H1 (cell line): ENCODE measurements around the gene GADL1. TPM values are rescaled to one million over a fixed set of nuclear protein-coding genes. Genes with fewer than 3 reads are reported as not detected.

Experiments used
- CTCF ChIA-PET: fragments of 300-600 bp; sonication (Branson Sonifier 250); formaldehyde crosslinking; loops from one replicate; lab custom pipeline; 2021; ENCODE audit not compliant: partially characterized antibody; lab: Charles Lee
- POLR2A ChIA-PET: fragments of 300-600 bp; sonication (Branson Sonifier 250); formaldehyde crosslinking; loops from one replicate; lab custom pipeline; 2021; ENCODE audit warnings: inconsistent platforms; ENCODE audit not compliant: partially characterized antibody; lab: Charles Lee
- DNase-seq, 2 experiments: peaks; one replicate each; pipeline versions ENCODE4 v3.0.0 to v3.0.0-alpha.2; 2010 to 2022; ENCODE audit warnings: low spot score in 2 of 2, low read depth in 1 of 2, mixed read lengths in 1 of 2
- FAIRE-seq: peaks from 2 replicates; lab custom pipeline; 2011; peaks lifted over from hg19 to GRCh38; lab: Jason Lieb, UNC
- H2AFZ ChIP-seq: 2 replicates; pipeline ENCODE4 v1.8.1; 2012; ENCODE audit warnings: low read length, inconsistent platforms
- H2AK5ac ChIP-seq: 2 replicates; pipeline ENCODE4 v1.6.1; 2013; ENCODE audit warnings: low read depth, low read length
- H2BK120ac ChIP-seq: replicated peaks from 2 replicates; pipeline ENCODE3; 2013; ENCODE audit warnings: low read depth, low read length, inconsistent platforms
- H2BK12ac ChIP-seq: 2 replicates; pipeline ENCODE4 v1.6.1; 2013; ENCODE audit warnings: low read depth, low read length
- H2BK15ac ChIP-seq: 2 replicates; pipeline ENCODE4 v1.6.1; 2013; ENCODE audit warnings: low read length
- H2BK20ac ChIP-seq: 2 replicates; pipeline ENCODE4 v1.6.1; 2013; ENCODE audit warnings: low read length
- H2BK5ac ChIP-seq: 2 replicates; pipeline ENCODE4 v1.6.1; 2013; ENCODE audit warnings: low read depth, low read length
- H3K14ac ChIP-seq: 2 replicates; pipeline ENCODE4 v1.6.1; 2013; ENCODE audit warnings: inconsistent platforms; ENCODE audit not compliant: insufficient read length
- H3K18ac ChIP-seq: 2 replicates; pipeline ENCODE4 v1.6.1; 2013; ENCODE audit warnings: low read length; ENCODE audit errors: extremely low read depth
- H3K23ac ChIP-seq: 2 replicates; pipeline ENCODE4 v1.6.1; 2013; ENCODE audit warnings: inconsistent platforms; ENCODE audit not compliant: insufficient read length
- H3K23me2 ChIP-seq: 2 replicates; pipeline ENCODE4 v1.6.1; 2013; ENCODE audit warnings: low read depth, low read length
- H3K27ac ChIP-seq: 2 replicates; pipeline ENCODE4 v1.6.1; 2011; ENCODE audit warnings: low read depth, low read length, inconsistent platforms
- H3K27me3 ChIP-seq, 4 experiments: replicated peaks in 1 of 4; 1 replicate in 1 of 4; 2 replicates in 3 of 4; pipeline versions ENCODE4 v1.6.1 to v1.8.1; 2011 to 2013; ENCODE audit warnings: low read length in 3 of 4, mild to moderate bottlenecking in 3 of 4, inconsistent platforms in 2 of 4, mixed read lengths in 2 of 4, moderate library complexity in 1 of 4; ENCODE audit not compliant: control insufficient read depth in 3 of 4, insufficient read depth in 3 of 4; ENCODE audit errors: extremely low read depth in 1 of 4
- H3K36me3 ChIP-seq, 4 experiments: 2 replicates each; pipeline versions ENCODE4 v1.6.1 to v1.8.1; 2011 to 2013; ENCODE audit warnings: mild to moderate bottlenecking in 4 of 4, low read length in 3 of 4, moderate library complexity in 2 of 4, control low read depth in 1 of 4, inconsistent platforms in 1 of 4; ENCODE audit not compliant: insufficient read depth in 4 of 4, control insufficient read depth in 2 of 4
- H3K4ac ChIP-seq: replicated peaks from 2 replicates; pipeline ENCODE3; 2013; ENCODE audit warnings: low read length, low read depth, mixed read lengths, inconsistent platforms; ENCODE audit not compliant: insufficient read length
- H3K4me1 ChIP-seq, 4 experiments: replicated peaks in 1 of 4; 1 replicate in 1 of 4; 2 replicates in 3 of 4; pipeline versions ENCODE4 v1.6.1 to v1.8.1; 2011 to 2013; ENCODE audit warnings: low read length in 3 of 4, inconsistent platforms in 2 of 4, mixed read lengths in 1 of 4; ENCODE audit not compliant: insufficient read depth in 4 of 4, control insufficient read depth in 3 of 4
- H3K4me2 ChIP-seq, 2 experiments: 2 replicates each; pipeline versions ENCODE4 v1.6.1 to v1.8.1; 2011 to 2013; ENCODE audit warnings: low read depth in 2 of 2, low read length in 2 of 2, control low read depth in 1 of 2, inconsistent platforms in 1 of 2, mild to moderate bottlenecking in 1 of 2; ENCODE audit not compliant: insufficient read depth in 1 of 2
- H3K4me3 ChIP-seq, 4 experiments: fragments of 200-600, 300-600 bp in 1 of 4; sonication (generic), shearing (Covaris generic), sonication (Bioruptor Twin) in 1 of 4; 2 replicates each; pipeline versions ENCODE4 v1.5.1 to v1.8.1; 2011 to 2016; ENCODE audit warnings: low read length in 4 of 4, low read depth in 3 of 4, control low read depth in 2 of 4, inconsistent platforms in 2 of 4, mild to moderate bottlenecking in 2 of 4, mixed read lengths in 1 of 4, moderate library complexity in 1 of 4; ENCODE audit not compliant: insufficient read depth in 2 of 4; ENCODE audit errors: extremely low read depth in 1 of 4
- H3K56ac ChIP-seq: replicated peaks from 2 replicates; pipeline ENCODE3; 2013; ENCODE audit warnings: low read depth, mild to moderate bottlenecking, mixed read lengths, low read length, inconsistent platforms; ENCODE audit not compliant: insufficient read length
- H3K79me1 ChIP-seq: 2 replicates; pipeline ENCODE4 v1.6.1; 2013; ENCODE audit warnings: low read depth, low read length, control low read depth
- H3K79me2 ChIP-seq, 2 experiments: 2 replicates each; pipeline versions ENCODE4 v1.6.1 to v1.8.1; 2012 to 2013; ENCODE audit warnings: low read length in 2 of 2, mild to moderate bottlenecking in 2 of 2, inconsistent platforms in 1 of 2; ENCODE audit not compliant: insufficient read depth in 2 of 2, control insufficient read depth in 1 of 2
- H3K9ac ChIP-seq, 4 experiments: replicated peaks in 1 of 4; 1 replicate in 1 of 4; 2 replicates in 3 of 4; pipeline versions ENCODE4 v1.6.1 to v1.8.1; 2011 to 2013; ENCODE audit warnings: low read depth in 3 of 4, low read length in 3 of 4, control low read depth in 2 of 4, mild to moderate bottlenecking in 2 of 4, moderate library complexity in 2 of 4, inconsistent platforms in 1 of 4; ENCODE audit errors: extremely low read depth in 1 of 4
- H3K9me3 ChIP-seq, 2 experiments: 2 replicates each; pipeline versions ENCODE4 v1.6.1 to v1.8.1; 2012 to 2013; ENCODE audit warnings: mild to moderate bottlenecking in 2 of 2, moderate library complexity in 2 of 2, control low read depth in 1 of 2, inconsistent platforms in 1 of 2, low read depth in 1 of 2, low read length in 1 of 2, mixed read lengths in 1 of 2; ENCODE audit not compliant: insufficient read depth in 2 of 2
- H4K20me1 ChIP-seq, 2 experiments: replicated peaks in 1 of 2; 2 replicates each; pipeline versions ENCODE3 to v1.8.1; 2011 to 2013; ENCODE audit warnings: inconsistent platforms in 2 of 2, low read length in 2 of 2, mild to moderate bottlenecking in 1 of 2; ENCODE audit not compliant: insufficient read depth in 2 of 2, control insufficient read depth in 1 of 2
- H4K5ac ChIP-seq: 2 replicates; pipeline ENCODE4 v1.6.1; 2013; ENCODE audit warnings: low read length, low read depth, mixed read lengths, inconsistent platforms; ENCODE audit not compliant: insufficient read length
- H4K8ac ChIP-seq: 2 replicates; pipeline ENCODE4 v1.8.0; 2013; ENCODE audit warnings: mild to moderate bottlenecking, moderate library complexity, low read length, inconsistent platforms; ENCODE audit not compliant: insufficient read depth; ENCODE audit errors: extremely low read depth
- H4K91ac ChIP-seq: replicated peaks from 2 replicates; pipeline ENCODE3; 2013; ENCODE audit warnings: low read length, mixed read lengths, inconsistent platforms; ENCODE audit not compliant: insufficient read length
- EGR1 ChIP-seq: IDR thresholded peaks from 2 replicates; pipeline ENCODE4 v1.6.1; 2011; ENCODE audit warnings: low read depth, low read length, borderline replicate concordance
- EP300 ChIP-seq, 2 experiments: IDR thresholded peaks; 1 replicate in 1 of 2; 2 replicates in 1 of 2; pipeline ENCODE4 v1.6.1; 2011 to 2012; ENCODE audit warnings: low read depth in 2 of 2, low read length in 2 of 2, mild to moderate bottlenecking in 2 of 2, borderline replicate concordance in 1 of 2, inconsistent platforms in 1 of 2, moderate library complexity in 1 of 2
- SIX5 ChIP-seq: IDR thresholded peaks from 2 replicates; pipeline ENCODE4 v1.6.1; 2011; ENCODE audit warnings: mild to moderate bottlenecking, low read depth, low read length
- SP2 ChIP-seq: IDR thresholded peaks from 2 replicates; pipeline ENCODE4 v1.6.1; 2012; ENCODE audit warnings: mild to moderate bottlenecking, low read length, inconsistent platforms
- TBP ChIP-seq: IDR thresholded peaks from 2 replicates; pipeline ENCODE4 v1.6.1; 2011; ENCODE audit warnings: low read depth, low read length, improper control_type of control experiment
- WGBS, 2 experiments: shearing (Covaris generic) in 1 of 2; methylation state at CpG; one replicate each; pipeline versions ENCODE4 v1.1.6 to v1.1.7; 2013 to 2015; ENCODE audit warnings: low lambda C conversion rate in 2 of 2, mixed read lengths in 2 of 2, inconsistent platforms in 1 of 2, low coverage in 1 of 2, missing lambda C conversion rate in 1 of 2; ENCODE audit not compliant: insufficient replicate concordance in 2 of 2, insufficient coverage in 1 of 2, insufficient read length in 1 of 2; ENCODE audit errors: extremely low coverage in 1 of 2, missing lambda C conversion rate in 1 of 2; 5-methylcytosine and 5-hydroxymethylcytosine counted together
- polyA plus RNA-seq, 7 experiments: library from polyadenylated mRNA; depleted of rRNA in 3 of 7; stranded (reverse) in 5 of 7; unstranded in 2 of 7; fragments of >200 nt in 5 of 7; fragments of 200-250 nt in 2 of 7; gene quantifications; 1 replicate in 5 of 7; 2 replicates in 1 of 7; 4 replicates in 1 of 7; pipeline versions ENCODE4 v1.2.1 to v1.2.3, GENCODE V29; 2011 to 2013; ENCODE audit warnings: missing spikeins in 2 of 7, mixed read lengths in 2 of 7
- total RNA-seq: library from RNA; stranded (reverse); fragmentation: NEBNext Ultra II Directional; extraction: Animal tissue kit (Norgen Biotek cat#: 25700); gene quantifications from 2 replicates; pipeline ENCODE4 v1.2.1, GENCODE V29; 2021

GADL1 gene
- total and polyA plus RNA-seq, 2 of the 8 experiments (the other 6 are each of a cell fraction or from before 2014, with no cell fraction given), result 0.03 to 0.30 TPM

- no peaks in the 10 kb centered on the region for H3K79me1 ChIP-seq
- CTCF ChIA-PET, result no interaction called here
- H3K23me2 ChIP-seq, result no peaks in the 10 kb centered on the region
- no peaks in the 10 kb centered on the region for H4K20me1 ChIP-seq
- H3K4me1 ChIP-seq, result no peaks in the 10 kb centered on the region
- H3K18ac ChIP-seq, result no peak overlapping the region
- no peak overlapping the region for H3K4me3 ChIP-seq
- H2AFZ ChIP-seq, result no peak overlapping the region
- no peak overlapping the region for H2AK5ac ChIP-seq
- FAIRE-seq (no peak), DNase-seq (no peak)
- no peak overlapping the region for H3K4me2 ChIP-seq
- H3K14ac ChIP-seq, result no peak overlapping the region
- H3K9ac ChIP-seq, result no peak overlapping the region
- no peak overlapping the region for H2BK12ac ChIP-seq
- H3K23ac ChIP-seq, result no peak overlapping the region
- no peak overlapping the region for H2BK5ac ChIP-seq
- no peak overlapping the region for H4K8ac ChIP-seq
- TF ChIP-seq TBP (no peak), SP2 (no peak), SIX5 (no peak), EGR1 (no peak), EP300 (IDR thresholded peaks at IDR 0.05; ENCODE audit: borderline replicate concordance in 1 of 2, low read depth in 2 of 2, low read length in 2 of 2) (no peak)
- no peak overlapping the region for H2BK20ac ChIP-seq
- no peak overlapping the region for H3K4ac ChIP-seq
- POLR2A ChIA-PET, result no interaction called here
- no peaks in the 10 kb centered on the region for H3K9me3 ChIP-seq
- H2BK120ac ChIP-seq, result no peak overlapping the region
- no peak overlapping the region for H4K5ac ChIP-seq
- 88% methylated on average over 2 of the region's 2 CpGs; no CpG with 5 or more reads in 1 of the 2 experiments for WGBS, 2 experiments
- no peak overlapping the region for H3K27ac ChIP-seq
- H3K56ac ChIP-seq, result no peak overlapping the region
- no peaks in the 10 kb centered on the region for H3K79me2 ChIP-seq
- H3K27me3 ChIP-seq, result no peaks in the 10 kb centered on the region
- H4K91ac ChIP-seq, result no peak overlapping the region
- H2BK15ac ChIP-seq, result no peak overlapping the region
- H3K36me3 ChIP-seq, result no peaks in the 10 kb centered on the region
These were observed 48.9 kb downstream of the GADL1 start for GRCh38 chr3:30845606-30846005.
